DOHH2 (cell line): ENCODE results near the gene RRM2.
A peak's percentile ranks its signal among the peaks of the same experiment; 100 is the strongest.

Experiments
- H3F3A ChIP-seq: fragments of 200-600 bp; sonication (generic), shearing (Covaris generic); 2 replicates; pipeline ENCODE4 v1.6.0; 2016; ENCODE audit warnings: antibody characterized with exemption, mild to moderate bottlenecking; ENCODE audit not compliant: control insufficient read depth, insufficient read depth
- H3K27ac ChIP-seq: fragments of 200-600 bp; sonication (generic); 2 replicates; pipeline ENCODE4 v1.5.1; 2014; ENCODE audit warnings: low read depth, mild to moderate bottlenecking, low read length, moderate library complexity
- H3K27me3 ChIP-seq: fragments of 200-600 bp; sonication (generic); 2 replicates; pipeline ENCODE4 v1.6.1; 2014; ENCODE audit warnings: mild to moderate bottlenecking, low read length, mixed read lengths; ENCODE audit not compliant: control insufficient read depth
- H3K36me3 ChIP-seq: fragments of 200-600 bp; sonication (generic); 2 replicates; pipeline ENCODE4 v1.6.1; 2014; ENCODE audit warnings: mild to moderate bottlenecking, low read length, moderate library complexity, mixed read lengths; ENCODE audit not compliant: control insufficient read depth
- H3K4me1 ChIP-seq: fragments of 200-600 bp; sonication (generic); 2 replicates; pipeline ENCODE4 v1.6.1; 2014; ENCODE audit warnings: mild to moderate bottlenecking, low read length, mixed read lengths; ENCODE audit not compliant: control insufficient read depth
- H3K4me2 ChIP-seq: fragments of 200-600 bp; sonication (generic); 2 replicates; pipeline ENCODE4 v1.6.0; 2014; ENCODE audit warnings: mild to moderate bottlenecking, low read length, moderate library complexity
- H3K4me3 ChIP-seq: fragments of 200-600 bp; sonication (generic); 2 replicates; pipeline ENCODE4 v1.5.1; 2014; ENCODE audit warnings: mild to moderate bottlenecking, low read length, mixed read lengths
- H3K79me2 ChIP-seq: fragments of 200-600 bp; sonication (generic); 2 replicates; pipeline ENCODE4 v1.6.1; 2014; ENCODE audit warnings: mild to moderate bottlenecking, low read length, mixed read lengths; ENCODE audit not compliant: control insufficient read depth
- H3K9me2 ChIP-seq: fragments of 200-600 bp; sonication (generic); replicated peaks from 2 replicates; pipeline ENCODE4 v1.6.1; 2014; ENCODE audit warnings: mild to moderate bottlenecking, low read length, mixed read lengths; ENCODE audit not compliant: control insufficient read depth
- H3K9me3 ChIP-seq: fragments of 200-600 bp; sonication (generic); 2 replicates; pipeline ENCODE4 v1.6.1; 2014; ENCODE audit warnings: antibody characterized with exemption, low read length, mixed read lengths; ENCODE audit not compliant: control insufficient read depth, insufficient read depth
- H4K20me1 ChIP-seq: fragments of 200-600 bp; sonication (generic); 2 replicates; pipeline ENCODE4 v1.6.0; 2014; ENCODE audit warnings: low read depth, mild to moderate bottlenecking, antibody characterized with exemption, low read length, moderate library complexity; ENCODE audit not compliant: control insufficient read depth, insufficient read depth
- CTCF ChIP-seq: fragments of 200-600 bp; sonication (generic); IDR thresholded peaks from one replicate; pipeline ENCODE4 v1.5.1; 2014; ENCODE audit warnings: antibody characterized with exemption, mild to moderate bottlenecking, low read depth, low read length; ENCODE audit not compliant: poor library complexity, severe bottlenecking
- EZH2phosphoT487 ChIP-seq: fragments of 200-600 bp; sonication (generic); IDR thresholded peaks from 2 replicates; pipeline ENCODE4 v1.6.1; 2017; ENCODE audit warnings: borderline replicate concordance, mild to moderate bottlenecking, antibody characterized with exemption, low read length, moderate library complexity, mixed read lengths

The RRM2 gene

DNA sequence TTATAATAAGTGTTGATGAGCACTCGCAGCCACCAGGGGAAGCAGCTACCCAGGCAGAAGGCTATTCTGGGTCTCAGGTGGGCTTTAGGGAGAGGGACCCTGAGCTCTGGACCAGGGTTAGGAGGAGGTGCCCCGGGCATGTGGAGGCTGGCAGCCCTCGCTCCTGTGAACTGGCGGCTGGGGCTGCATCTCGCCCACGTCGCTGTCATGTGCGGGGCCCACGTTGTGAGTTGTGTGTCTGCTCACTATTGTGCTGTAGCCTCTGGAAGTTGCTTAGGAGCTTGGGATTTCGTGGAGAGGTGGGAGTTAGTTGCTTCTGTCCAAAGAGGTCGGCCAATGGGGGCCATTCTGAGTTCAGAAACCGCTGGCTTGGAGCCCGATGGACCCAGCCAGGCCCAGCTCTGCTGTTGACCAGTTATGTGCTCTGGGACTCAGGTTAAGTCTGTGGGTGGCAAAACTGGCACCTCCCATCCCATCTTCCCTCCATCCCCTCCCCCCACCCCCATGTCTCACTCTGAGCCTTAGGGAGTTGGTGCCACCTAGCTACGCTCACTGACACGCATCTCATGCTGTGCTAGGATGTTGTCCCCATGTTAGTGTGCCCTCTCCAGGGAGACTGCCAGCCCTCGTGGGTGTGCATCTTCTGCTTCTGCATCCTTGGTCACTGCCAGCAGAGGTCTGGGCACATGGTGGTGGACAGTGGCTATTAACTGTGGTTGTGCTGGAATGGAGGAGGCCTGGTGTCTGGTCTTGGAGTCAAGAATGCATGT is 18.5 kb downstream of the RRM2 start:
- Histone ChIP-seq H3K9me2 (no peaks in the 10 kb centered on the region), H3F3A (peaks cover 6% of the 10 kb centered on the region; the same call in 1 of the 2 replicates), H4K20me1 (no peaks in the 10 kb centered on the region; the same call in 1 of the 2 replicates), H3K36me3 (no peaks in the 10 kb centered on the region), H3K4me2 (no peak overlapping the region), H3K4me1 (no peaks in the 10 kb centered on the region), H3K79me2 (no peaks in the 10 kb centered on the region), H3K9me3 (no peaks in the 10 kb centered on the region), H3K27me3 (no peaks in the 10 kb centered on the region), H3K4me3 (no peak overlapping the region), H3K27ac (no peak overlapping the region)
- no peak for TF ChIP-seq CTCF
- TF ChIP-seq EZH2phosphoT487: no peak

- no peaks in the 10 kb centered on the region for H3K27me3 ChIP-seq
- no peak overlapping the region for H3K4me3 ChIP-seq
- H3K36me3 ChIP-seq: no peaks in the 10 kb centered on the region
- H4K20me1 ChIP-seq: no peaks in the 10 kb centered on the region; the same call in 1 of the 2 replicates
- no peaks in the 10 kb centered on the region for H3K9me3 ChIP-seq
- no peak overlapping the region for H3K4me2 ChIP-seq
- TF ChIP-seq EZH2phosphoT487 (no peak), CTCF (peak; percentile 74)
- peaks cover 3% of the 10 kb centered on the region; the same call in 1 of the 2 replicates for H3F3A ChIP-seq
- no peaks in the 10 kb centered on the region for H3K9me2 ChIP-seq
- H3K27ac ChIP-seq: no peak overlapping the region
- H3K79me2 ChIP-seq: no peaks in the 10 kb centered on the region
- H3K4me1 ChIP-seq: no peaks in the 10 kb centered on the region
Measured at GRCh38 chr2:10141736-10142639, 19.4 kb downstream of the RRM2 start.

DNA sequence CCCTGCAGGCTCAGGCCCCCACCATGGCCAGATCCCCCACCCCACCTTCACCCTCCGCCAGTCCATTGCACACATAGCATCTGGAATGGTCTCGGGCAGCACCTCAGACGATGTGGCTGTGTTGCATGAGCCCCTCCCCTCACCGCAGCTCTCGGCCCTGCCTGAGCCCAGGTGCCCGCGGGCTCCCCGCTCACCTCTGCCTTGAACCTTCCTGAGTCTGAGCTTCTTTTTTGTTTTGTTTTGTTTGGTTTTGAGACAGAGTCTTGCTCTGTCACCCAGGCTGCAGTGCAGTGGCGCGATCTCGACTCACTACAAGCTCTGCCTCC is 20.1 kb downstream of the RRM2 start:
- H3K4me2 ChIP-seq: no peak overlapping the region
- no peak overlapping the region for H3K4me3 ChIP-seq
- TF ChIP-seq CTCF (peak; percentile 24), EZH2phosphoT487 (no peak)
- no peaks in the 10 kb centered on the region for H3K27me3 ChIP-seq
- H4K20me1 ChIP-seq: no peaks in the 10 kb centered on the region
- no peaks in the 10 kb centered on the region for H3K9me3 ChIP-seq
- no peaks in the 10 kb centered on the region for H3K36me3 ChIP-seq
- H3K27ac ChIP-seq: no peak overlapping the region
- no peaks in the 10 kb centered on the region for H3K9me2 ChIP-seq
- peaks cover 3% of the 10 kb centered on the region; the same call in 1 of the 2 replicates for H3F3A ChIP-seq
- H3K4me1 ChIP-seq: no peaks in the 10 kb centered on the region
- H3K79me2 ChIP-seq: no peaks in the 10 kb centered on the region
